Right atrium auricular region (tissue), 2 donors: ENCODE measurements around the gene CHST13. TPM values are rescaled to one million over a fixed set of nuclear protein-coding genes. Genes with fewer than 3 reads are reported as not detected.

Source experiments
- DNase-seq: peaks from one replicate; pipeline ENCODE4 v3.0.0-alpha.2; 2019; ENCODE audit warnings: low spot score
- H3K27ac ChIP-seq, 2 donors: fragments of 200-600 bp; sonication (generic); 1 replicate in 1 of 2; 2 replicates in 1 of 2; pipeline ENCODE4 v1.5.1; 2016 to 2019
- H3K27me3 ChIP-seq, 2 donors: fragments of 200-600 bp; sonication (generic); one replicate each; pipeline versions ENCODE4 v1.5.1 to v1.6.0; 2017 to 2019
- H3K36me3 ChIP-seq: fragments of 200-600 bp; sonication (generic); one replicate; pipeline ENCODE4 v1.5.1; 2016
- H3K4me1 ChIP-seq, 2 donors: fragments of 200-600 bp; sonication (generic); one replicate each; pipeline versions ENCODE4 v1.5.1 to v1.6.0; 2017 to 2019
- H3K4me3 ChIP-seq, 2 donors: fragments of 200-600 bp; sonication (generic); 1 replicate in 1 of 2; 2 replicates in 1 of 2; pipeline ENCODE4 v1.5.1; 2017 to 2019; ENCODE audit warnings: mild to moderate bottlenecking in 1 of 2, moderate library complexity in 1 of 2
- H3K9me3 ChIP-seq, 2 donors: fragments of 200-600 bp; sonication (generic); one replicate each; pipeline ENCODE4 v1.5.1; 2019
- total RNA-seq, 2 donors: library from RNA; depleted of rRNA; stranded (reverse); fragments of >200 nt; gene quantifications; one replicate each; pipeline ENCODE4 v1.1.0, GENCODE V29; 2016
- TF ChIP-seq, protein P1 (sequence below), 2 donors: fragments of 200-600 bp; sonication (generic); IDR thresholded peaks; one replicate each; pipeline ENCODE4 v1.5.1; 2019; ENCODE audit warnings: antibody characterized with exemption in 2 of 2

Gene CHST13
- total RNA-seq, 2 donors from 2014 or later = 0.90 TPM; not detected in 1

DNA sequence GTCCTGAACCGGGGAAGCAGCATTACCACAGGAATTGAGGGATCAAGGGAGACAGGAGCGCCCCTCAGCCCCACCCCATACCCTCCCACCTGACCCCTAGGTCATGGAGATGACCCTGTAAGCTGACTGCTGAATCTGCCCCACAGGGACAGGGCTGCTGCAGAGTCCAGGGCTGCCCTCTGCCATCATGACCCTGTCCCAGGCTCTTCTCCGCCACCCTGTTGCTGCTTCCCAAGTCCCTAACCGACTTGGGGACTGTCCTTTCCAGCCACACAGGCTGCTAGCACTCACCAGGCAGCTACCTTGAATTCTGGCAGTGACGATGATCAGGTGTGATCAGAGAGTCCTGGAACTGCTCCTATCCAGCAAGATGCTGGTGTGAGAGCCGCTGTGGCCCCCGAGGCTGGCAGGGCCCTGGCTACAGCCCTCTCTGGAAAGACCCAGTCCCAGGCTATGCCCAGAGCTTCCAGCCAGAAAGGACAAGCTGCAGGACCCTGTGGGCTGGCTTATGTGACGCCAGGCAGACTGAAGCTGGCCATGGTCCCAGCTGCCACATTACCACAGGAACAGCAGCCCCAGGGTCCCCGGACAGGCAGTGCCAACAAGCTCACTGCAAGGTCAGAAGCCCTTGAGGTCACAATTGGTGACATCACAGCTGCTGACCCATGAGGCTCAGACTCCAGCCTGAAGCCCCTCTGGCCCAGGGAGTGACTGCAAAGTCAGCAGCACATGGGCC lies 34.5 kb downstream of the CHST13 start, which contains the start of gene C3orf22:
Gene C3orf22, minus strand, starts transcription at position 597 of the 736 bp plus-strand sequence. CDS start 5,542 bp downstream, outside the sequence.
- TF ChIP-seq, protein P1, sequence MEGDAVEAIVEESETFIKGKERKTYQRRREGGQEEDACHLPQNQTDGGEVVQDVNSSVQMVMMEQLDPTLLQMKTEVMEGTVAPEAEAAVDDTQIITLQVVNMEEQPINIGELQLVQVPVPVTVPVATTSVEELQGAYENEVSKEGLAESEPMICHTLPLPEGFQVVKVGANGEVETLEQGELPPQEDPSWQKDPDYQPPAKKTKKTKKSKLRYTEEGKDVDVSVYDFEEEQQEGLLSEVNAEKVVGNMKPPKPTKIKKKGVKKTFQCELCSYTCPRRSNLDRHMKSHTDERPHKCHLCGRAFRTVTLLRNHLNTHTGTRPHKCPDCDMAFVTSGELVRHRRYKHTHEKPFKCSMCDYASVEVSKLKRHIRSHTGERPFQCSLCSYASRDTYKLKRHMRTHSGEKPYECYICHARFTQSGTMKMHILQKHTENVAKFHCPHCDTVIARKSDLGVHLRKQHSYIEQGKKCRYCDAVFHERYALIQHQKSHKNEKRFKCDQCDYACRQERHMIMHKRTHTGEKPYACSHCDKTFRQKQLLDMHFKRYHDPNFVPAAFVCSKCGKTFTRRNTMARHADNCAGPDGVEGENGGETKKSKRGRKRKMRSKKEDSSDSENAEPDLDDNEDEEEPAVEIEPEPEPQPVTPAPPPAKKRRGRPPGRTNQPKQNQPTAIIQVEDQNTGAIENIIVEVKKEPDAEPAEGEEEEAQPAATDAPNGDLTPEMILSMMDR (IDR thresholded peaks at IDR 0.05) = no peak
- no peak within 1 kb of the TSS for H3K4me3 ChIP-seq
- DNase-seq = peak; percentile 52
- no peaks in the 10 kb centered on the region for H3K36me3 ChIP-seq
- no peak within 1 kb of the TSS for H3K27ac ChIP-seq
- peaks cover 0 to 14% of the 10 kb centered on the region in 2 donors for H3K9me3 ChIP-seq
- H3K27me3 ChIP-seq = no peaks in the 10 kb centered on the region
- H3K4me1 ChIP-seq = no peaks in the 10 kb centered on the region

GRCh38 chr3:126562737-126563276 lies 38.9 kb downstream of the CHST13 start:
- no peak for DNase-seq
- H3K27me3 ChIP-seq = no peaks in the 10 kb centered on the region
- peaks cover 0 to 14% of the 10 kb centered on the region in 2 donors for H3K9me3 ChIP-seq
- H3K4me3 ChIP-seq = no peak overlapping the region
- H3K4me1 ChIP-seq = no peaks in the 10 kb centered on the region
- TF ChIP-seq, protein P1 (IDR thresholded peaks at IDR 0.05) = no peak
- H3K27ac ChIP-seq = no peak overlapping the region
- H3K36me3 ChIP-seq = no peaks in the 10 kb centered on the region

GRCh38 chr3:126567696-126568438 lies 43.9 kb downstream of the CHST13 start:
- H3K4me1 ChIP-seq = no peaks in the 10 kb centered on the region
- H3K27me3 ChIP-seq = no peaks in the 10 kb centered on the region
- no peak overlapping the region for H3K4me3 ChIP-seq
- TF ChIP-seq, protein P1 (IDR thresholded peaks at IDR 0.05) = peak in 1 of 2 donors; percentile 46
- no peak for DNase-seq
- no peaks in the 10 kb centered on the region for H3K36me3 ChIP-seq
- peaks cover 0 to 4% of the 10 kb centered on the region in 2 donors for H3K9me3 ChIP-seq
- H3K27ac ChIP-seq = no peak overlapping the region

GRCh38 chr3:126568776-126569342 lies 44.9 kb downstream of the CHST13 start:
- H3K36me3 ChIP-seq = no peaks in the 10 kb centered on the region
- no peaks in the 10 kb centered on the region for H3K9me3 ChIP-seq
- H3K4me1 ChIP-seq = no peaks in the 10 kb centered on the region
- TF ChIP-seq, protein P1 (IDR thresholded peaks at IDR 0.05) = no peak
- no peak for DNase-seq
- no peaks in the 10 kb centered on the region for H3K27me3 ChIP-seq
- H3K4me3 ChIP-seq = no peak overlapping the region
- H3K27ac ChIP-seq = no peak overlapping the region

DNA sequence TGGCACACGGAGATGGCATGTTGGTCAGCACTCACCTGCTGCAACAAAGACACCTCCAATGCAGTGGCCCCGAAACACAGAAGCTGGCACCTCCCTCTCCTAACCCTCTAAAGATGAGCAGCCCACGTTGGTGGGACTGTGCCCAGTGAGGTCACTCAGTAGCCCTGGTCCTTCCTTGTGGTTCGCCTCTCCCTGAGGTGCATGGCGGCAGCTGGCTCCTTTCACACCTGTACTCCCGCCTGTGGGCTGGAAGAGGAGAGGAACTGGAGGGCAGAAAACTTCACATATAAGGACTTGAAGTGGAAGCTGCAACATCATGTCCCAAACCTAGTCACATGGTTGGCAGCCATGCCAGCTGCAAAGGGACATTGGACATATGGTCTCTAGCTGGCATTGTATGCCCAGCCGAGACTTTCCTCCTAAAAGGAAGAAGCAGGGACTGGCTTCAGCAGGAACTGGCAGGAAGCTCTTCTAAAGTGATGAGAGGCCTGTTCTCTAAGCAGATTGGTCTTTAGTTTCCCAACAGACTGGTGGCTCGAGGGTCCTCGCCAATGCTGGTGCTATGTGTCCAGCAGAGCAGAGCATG lies 45.5 kb downstream of the CHST13 start:
- Histone ChIP-seq H3K4me3 (no peak overlapping the region), H3K36me3 (no peaks in the 10 kb centered on the region), H3K27me3 (no peaks in the 10 kb centered on the region), H3K27ac (no peak overlapping the region), H3K9me3 (no peaks in the 10 kb centered on the region), H3K4me1 (no peaks in the 10 kb centered on the region)
- TF ChIP-seq, protein P1 (IDR thresholded peaks at IDR 0.05) = no peak
- no peak for DNase-seq
